HL-60 (cell line): Measurements from ENCODE around the gene GALP.

Source experiments
- TF ChIP-seq, protein P1 (sequence below): IDR thresholded peaks from one replicate; pipeline ENCODE4 v1.5.1; 2011; ENCODE audit warnings: low read length, control low read depth, inconsistent platforms; ENCODE audit not compliant: insufficient read depth
- TF ChIP-seq, protein P2 (sequence below): IDR thresholded peaks from 2 replicates; pipeline ENCODE4 v1.6.1; 2012; ENCODE audit warnings: low read depth; ENCODE audit not compliant: insufficient replicate concordance

GRCh38 chr19:56131651-56132050 is 44.2 kb upstream of the GALP start:
- TF ChIP-seq, protein P1, sequence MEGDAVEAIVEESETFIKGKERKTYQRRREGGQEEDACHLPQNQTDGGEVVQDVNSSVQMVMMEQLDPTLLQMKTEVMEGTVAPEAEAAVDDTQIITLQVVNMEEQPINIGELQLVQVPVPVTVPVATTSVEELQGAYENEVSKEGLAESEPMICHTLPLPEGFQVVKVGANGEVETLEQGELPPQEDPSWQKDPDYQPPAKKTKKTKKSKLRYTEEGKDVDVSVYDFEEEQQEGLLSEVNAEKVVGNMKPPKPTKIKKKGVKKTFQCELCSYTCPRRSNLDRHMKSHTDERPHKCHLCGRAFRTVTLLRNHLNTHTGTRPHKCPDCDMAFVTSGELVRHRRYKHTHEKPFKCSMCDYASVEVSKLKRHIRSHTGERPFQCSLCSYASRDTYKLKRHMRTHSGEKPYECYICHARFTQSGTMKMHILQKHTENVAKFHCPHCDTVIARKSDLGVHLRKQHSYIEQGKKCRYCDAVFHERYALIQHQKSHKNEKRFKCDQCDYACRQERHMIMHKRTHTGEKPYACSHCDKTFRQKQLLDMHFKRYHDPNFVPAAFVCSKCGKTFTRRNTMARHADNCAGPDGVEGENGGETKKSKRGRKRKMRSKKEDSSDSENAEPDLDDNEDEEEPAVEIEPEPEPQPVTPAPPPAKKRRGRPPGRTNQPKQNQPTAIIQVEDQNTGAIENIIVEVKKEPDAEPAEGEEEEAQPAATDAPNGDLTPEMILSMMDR: no peak
- TF ChIP-seq, protein P2, sequence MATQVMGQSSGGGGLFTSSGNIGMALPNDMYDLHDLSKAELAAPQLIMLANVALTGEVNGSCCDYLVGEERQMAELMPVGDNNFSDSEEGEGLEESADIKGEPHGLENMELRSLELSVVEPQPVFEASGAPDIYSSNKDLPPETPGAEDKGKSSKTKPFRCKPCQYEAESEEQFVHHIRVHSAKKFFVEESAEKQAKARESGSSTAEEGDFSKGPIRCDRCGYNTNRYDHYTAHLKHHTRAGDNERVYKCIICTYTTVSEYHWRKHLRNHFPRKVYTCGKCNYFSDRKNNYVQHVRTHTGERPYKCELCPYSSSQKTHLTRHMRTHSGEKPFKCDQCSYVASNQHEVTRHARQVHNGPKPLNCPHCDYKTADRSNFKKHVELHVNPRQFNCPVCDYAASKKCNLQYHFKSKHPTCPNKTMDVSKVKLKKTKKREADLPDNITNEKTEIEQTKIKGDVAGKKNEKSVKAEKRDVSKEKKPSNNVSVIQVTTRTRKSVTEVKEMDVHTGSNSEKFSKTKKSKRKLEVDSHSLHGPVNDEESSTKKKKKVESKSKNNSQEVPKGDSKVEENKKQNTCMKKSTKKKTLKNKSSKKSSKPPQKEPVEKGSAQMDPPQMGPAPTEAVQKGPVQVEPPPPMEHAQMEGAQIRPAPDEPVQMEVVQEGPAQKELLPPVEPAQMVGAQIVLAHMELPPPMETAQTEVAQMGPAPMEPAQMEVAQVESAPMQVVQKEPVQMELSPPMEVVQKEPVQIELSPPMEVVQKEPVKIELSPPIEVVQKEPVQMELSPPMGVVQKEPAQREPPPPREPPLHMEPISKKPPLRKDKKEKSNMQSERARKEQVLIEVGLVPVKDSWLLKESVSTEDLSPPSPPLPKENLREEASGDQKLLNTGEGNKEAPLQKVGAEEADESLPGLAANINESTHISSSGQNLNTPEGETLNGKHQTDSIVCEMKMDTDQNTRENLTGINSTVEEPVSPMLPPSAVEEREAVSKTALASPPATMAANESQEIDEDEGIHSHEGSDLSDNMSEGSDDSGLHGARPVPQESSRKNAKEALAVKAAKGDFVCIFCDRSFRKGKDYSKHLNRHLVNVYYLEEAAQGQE: no peak
